ENCODE data around the gene KDM4B. TPM values are rescaled to one million over a fixed set of nuclear protein-coding genes. Genes with fewer than 3 reads are reported as not detected.
"Not testable (repeated sequence)": the region's sequence is repeated elsewhere in the genome, so short reads cannot be mapped to it uniquely, and the experiment has no call there.

The KDM4B gene
- total and polyA plus RNA-seq, 9 of the 15 experiments (the other 6 are each of a cell fraction or from before 2014, with no cell fraction given), result 0.21 to 29.9 (median 7.3) TPM

- TF ChIP-seq, protein P1, sequence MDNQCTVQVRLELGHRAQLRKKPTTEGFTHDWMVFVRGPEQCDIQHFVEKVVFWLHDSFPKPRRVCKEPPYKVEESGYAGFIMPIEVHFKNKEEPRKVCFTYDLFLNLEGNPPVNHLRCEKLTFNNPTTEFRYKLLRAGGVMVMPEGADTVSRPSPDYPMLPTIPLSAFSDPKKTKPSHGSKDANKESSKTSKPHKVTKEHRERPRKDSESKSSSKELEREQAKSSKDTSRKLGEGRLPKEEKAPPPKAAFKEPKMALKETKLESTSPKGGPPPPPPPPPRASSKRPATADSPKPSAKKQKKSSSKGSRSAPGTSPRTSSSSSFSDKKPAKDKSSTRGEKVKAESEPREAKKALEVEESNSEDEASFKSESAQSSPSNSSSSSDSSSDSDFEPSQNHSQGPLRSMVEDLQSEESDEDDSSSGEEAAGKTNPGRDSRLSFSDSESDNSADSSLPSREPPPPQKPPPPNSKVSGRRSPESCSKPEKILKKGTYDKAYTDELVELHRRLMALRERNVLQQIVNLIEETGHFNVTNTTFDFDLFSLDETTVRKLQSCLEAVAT (IDR thresholded peaks at IDR 0.05), result peak in 1 of 2 experiments; percentile 65; a peak in 2 of 4 replicates
- peak; percentile 60; the same call in 1 of the 2 replicates for TF ChIP-seq CHAMP1 (IDR thresholded peaks at IDR 0.05)
- TF ChIP-seq GTF2A2 (tag; IDR thresholded peaks at IDR 0.05), result peak; percentile 76; the same call in 1 of the 2 replicates
- TF ChIP-seq YY1 (IDR thresholded peaks at IDR 0.05; ENCODE audit: borderline replicate concordance in 1 of 3, control insufficient read depth in 1 of 3, extremely low read depth in 1 of 3, insufficient read depth in 3 of 3, insufficient read length in 1 of 3, insufficient replicate concordance in 2 of 3, low read depth in 1 of 3, low read length in 2 of 3), result peak in 2 of 3 experiments; percentile 42 to 78
- 0 out of 2 replicates have a peak, but pooled peaks have one; percentile 23 for TF ChIP-seq NR2C1 (IDR thresholded peaks at IDR 0.05)
- peak; percentile 53; the same call in 1 of the 2 replicates for TF ChIP-seq NR2C1 (tag; IDR thresholded peaks at IDR 0.05)
- TF ChIP-seq CSDE1 (IDR thresholded peaks at IDR 0.05), result peak in 1 of 2 experiments; percentile 46; a peak in 2 of 4 replicates
- peak; percentile 57 for TF ChIP-seq GABPA (tag; conservative IDR thresholded peaks at IDR 0.05; ENCODE audit: low read depth)
- TF ChIP-seq, protein P2, sequence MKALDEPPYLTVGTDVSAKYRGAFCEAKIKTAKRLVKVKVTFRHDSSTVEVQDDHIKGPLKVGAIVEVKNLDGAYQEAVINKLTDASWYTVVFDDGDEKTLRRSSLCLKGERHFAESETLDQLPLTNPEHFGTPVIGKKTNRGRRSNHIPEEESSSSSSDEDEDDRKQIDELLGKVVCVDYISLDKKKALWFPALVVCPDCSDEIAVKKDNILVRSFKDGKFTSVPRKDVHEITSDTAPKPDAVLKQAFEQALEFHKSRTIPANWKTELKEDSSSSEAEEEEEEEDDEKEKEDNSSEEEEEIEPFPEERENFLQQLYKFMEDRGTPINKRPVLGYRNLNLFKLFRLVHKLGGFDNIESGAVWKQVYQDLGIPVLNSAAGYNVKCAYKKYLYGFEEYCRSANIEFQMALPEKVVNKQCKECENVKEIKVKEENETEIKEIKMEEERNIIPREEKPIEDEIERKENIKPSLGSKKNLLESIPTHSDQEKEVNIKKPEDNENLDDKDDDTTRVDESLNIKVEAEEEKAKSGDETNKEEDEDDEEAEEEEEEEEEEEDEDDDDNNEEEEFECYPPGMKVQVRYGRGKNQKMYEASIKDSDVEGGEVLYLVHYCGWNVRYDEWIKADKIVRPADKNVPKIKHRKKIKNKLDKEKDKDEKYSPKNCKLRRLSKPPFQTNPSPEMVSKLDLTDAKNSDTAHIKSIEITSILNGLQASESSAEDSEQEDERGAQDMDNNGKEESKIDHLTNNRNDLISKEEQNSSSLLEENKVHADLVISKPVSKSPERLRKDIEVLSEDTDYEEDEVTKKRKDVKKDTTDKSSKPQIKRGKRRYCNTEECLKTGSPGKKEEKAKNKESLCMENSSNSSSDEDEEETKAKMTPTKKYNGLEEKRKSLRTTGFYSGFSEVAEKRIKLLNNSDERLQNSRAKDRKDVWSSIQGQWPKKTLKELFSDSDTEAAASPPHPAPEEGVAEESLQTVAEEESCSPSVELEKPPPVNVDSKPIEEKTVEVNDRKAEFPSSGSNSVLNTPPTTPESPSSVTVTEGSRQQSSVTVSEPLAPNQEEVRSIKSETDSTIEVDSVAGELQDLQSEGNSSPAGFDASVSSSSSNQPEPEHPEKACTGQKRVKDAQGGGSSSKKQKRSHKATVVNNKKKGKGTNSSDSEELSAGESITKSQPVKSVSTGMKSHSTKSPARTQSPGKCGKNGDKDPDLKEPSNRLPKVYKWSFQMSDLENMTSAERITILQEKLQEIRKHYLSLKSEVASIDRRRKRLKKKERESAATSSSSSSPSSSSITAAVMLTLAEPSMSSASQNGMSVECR (CRISPR knock-in tag; IDR thresholded peaks at IDR 0.05), result 0 out of 2 replicates have a peak, but pooled peaks have one; percentile 21
- TF ChIP-seq CC2D1A (IDR thresholded peaks at IDR 0.05), result peak; percentile 69; the same call in 1 of the 2 replicates
- TF ChIP-seq TAF9B (IDR thresholded peaks at IDR 0.05; ENCODE audit: partially characterized antibody), result peak; percentile 39
- TF ChIP-seq, protein P3, sequence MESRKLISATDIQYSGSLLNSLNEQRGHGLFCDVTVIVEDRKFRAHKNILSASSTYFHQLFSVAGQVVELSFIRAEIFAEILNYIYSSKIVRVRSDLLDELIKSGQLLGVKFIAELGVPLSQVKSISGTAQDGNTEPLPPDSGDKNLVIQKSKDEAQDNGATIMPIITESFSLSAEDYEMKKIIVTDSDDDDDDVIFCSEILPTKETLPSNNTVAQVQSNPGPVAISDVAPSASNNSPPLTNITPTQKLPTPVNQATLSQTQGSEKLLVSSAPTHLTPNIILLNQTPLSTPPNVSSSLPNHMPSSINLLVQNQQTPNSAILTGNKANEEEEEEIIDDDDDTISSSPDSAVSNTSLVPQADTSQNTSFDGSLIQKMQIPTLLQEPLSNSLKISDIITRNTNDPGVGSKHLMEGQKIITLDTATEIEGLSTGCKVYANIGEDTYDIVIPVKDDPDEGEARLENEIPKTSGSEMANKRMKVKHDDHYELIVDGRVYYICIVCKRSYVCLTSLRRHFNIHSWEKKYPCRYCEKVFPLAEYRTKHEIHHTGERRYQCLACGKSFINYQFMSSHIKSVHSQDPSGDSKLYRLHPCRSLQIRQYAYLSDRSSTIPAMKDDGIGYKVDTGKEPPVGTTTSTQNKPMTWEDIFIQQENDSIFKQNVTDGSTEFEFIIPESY (CRISPR knock-in tag; IDR thresholded peaks at IDR 0.05), result peak; percentile 38; the same call in 1 of the 2 replicates
- peak; percentile 60 for TF ChIP-seq FOXM1 (IDR thresholded peaks at IDR 0.05; ENCODE audit: low read depth)
- TF ChIP-seq FOXM1 (CRISPR knock-in tag; IDR thresholded peaks at IDR 0.05; ENCODE audit: low read depth), result not testable (repeated sequence)
Measured at GRCh38 chr19:5164845-5165696, 196.2 kb downstream of the KDM4B start (continued).
